HK-2 (cell line): Measurements from ENCODE around the gene CDH23.

Source experiments
- DNase-seq: peaks from one replicate; pipeline ENCODE4 v3.0.0-alpha.2; 2018; ENCODE audit not compliant: unreplicated experiment

The CDH23 gene

GRCh38 chr10:71708897-71709882 lies 312.5 kb downstream of the CDH23 start:
- no peak for DNase-seq

GRCh38 chr10:71710519-71710918 lies 313.8 kb downstream of the CDH23 start:
- no peak for DNase-seq

DNA sequence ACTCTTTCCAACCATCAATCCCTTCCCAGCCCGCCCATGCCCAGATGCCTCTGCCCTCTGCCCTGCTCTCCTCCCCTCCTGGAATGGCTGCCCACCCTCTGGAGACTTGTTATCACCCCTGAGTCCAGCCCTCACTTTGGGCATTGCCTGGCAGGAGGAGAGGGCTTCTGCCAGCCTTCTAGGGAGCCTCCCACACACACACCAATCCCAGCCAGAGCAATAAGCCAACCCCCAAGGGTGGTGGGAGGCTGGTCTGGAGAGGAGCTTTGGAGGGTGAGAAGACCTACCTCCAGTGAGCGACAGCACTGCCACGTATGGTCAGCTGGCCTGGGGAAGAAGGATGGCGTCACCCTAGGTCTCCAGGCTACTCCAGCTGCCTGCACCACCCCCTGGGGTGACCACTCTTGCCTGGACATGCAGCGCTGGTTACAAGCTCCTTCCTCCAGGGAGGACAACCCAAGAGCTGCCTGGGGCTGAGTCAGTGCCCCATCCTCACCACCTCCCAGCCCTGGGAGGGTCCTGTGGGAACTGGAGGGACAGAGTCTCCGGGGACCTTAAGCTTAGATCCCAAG lies 314.4 kb downstream of the CDH23 start:
- DNase-seq: no peak

DNA sequence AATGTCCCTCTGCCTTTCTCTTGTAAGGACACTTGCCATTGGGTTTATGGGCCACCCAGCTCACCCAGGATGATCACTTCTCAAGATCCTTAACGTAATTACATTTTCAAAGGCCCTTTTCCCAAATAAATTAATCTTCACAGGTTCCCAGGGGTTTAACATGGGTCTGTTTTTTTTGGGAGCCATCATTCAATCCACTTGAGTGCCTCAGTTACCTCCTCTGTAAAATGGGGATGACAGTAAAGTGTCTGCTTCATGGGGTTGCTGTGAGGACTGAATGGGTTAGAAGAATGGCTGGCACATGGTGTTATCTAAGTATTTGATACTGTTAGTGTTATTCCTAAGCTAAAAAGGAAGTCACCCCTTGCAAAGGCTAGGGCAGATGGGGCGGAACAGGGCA lies 315.4 kb downstream of the CDH23 start:
- DNase-seq: no peak

DNA sequence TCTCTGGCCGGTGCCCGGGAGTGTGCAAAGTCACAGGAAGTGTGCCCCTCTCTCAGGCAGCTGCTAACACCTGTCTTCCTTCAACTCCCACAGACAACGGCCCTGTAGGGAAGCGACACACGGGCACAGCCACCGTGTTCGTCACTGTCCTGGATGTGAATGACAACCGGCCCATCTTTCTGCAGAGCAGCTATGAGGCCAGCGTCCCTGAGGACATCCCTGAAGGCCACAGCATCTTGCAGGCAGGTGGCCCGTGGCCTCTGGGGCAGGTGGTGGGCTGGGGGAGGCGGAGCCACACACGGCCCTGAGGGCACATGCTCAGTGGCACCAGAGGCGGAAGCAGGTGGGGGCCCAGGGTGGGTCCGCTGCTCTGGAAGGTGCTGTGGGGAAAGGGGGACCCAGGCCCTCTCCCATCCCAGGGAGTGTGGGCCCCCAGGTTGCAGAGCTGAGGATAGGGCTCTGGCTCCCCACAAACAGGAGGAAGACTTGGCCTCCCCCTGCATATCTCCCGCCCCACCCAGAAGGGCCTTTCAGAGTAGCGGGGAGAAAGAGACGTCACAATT lies 315.9 kb downstream of the CDH23 start:
- no peak for DNase-seq

DNA sequence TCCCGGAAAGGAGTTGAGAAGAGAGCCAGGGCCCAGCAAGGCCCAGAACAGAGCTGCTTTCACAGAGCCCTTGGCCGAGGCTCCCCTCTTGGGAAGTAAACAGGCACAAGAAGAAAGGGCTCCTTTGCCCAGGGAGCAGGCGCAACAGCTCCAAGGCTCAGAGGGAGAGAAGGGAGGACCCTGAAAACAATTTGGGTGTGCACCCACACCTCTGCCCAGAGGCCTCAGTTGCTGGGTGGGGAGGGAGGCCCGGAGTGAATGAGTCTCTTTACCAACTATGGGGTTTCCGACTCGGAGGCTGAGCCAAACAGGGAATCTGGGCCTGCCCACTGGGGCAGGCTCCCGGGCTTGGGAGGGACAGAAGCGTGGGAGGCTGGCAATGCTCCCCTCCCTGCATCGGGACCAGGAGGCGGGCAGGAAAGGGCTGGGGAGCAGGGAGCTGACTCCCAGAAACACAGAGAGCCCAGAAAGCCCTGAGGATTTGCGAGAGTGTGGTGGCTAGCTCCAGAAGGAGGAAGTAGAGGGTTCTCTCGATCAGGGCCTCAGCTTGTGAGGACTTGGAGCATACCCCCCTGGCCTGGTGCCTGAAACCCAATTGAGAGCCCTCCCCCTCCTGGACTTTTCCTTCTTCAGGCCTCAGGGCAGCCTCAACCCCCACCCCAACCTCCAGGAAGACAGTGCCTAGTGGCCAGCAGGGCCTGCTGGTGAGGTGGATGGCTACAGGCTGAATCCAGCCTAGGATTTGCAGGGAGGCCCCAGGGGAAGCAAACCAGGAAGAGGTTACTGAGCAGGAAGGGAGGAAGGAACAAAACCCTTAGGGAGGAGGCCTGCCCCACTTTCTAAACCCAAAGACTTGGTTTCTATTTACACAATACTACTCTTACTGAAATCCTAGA lies 316.7 kb downstream of the CDH23 start:
- peak; percentile 12 for DNase-seq

- no peak for DNase-seq
Measured at GRCh38 chr10:71714031-71714410, 317.3 kb downstream of the CDH23 start.

- no peak for DNase-seq
Measured at GRCh38 chr10:71714592-71714991, 317.9 kb downstream of the CDH23 start.

DNA sequence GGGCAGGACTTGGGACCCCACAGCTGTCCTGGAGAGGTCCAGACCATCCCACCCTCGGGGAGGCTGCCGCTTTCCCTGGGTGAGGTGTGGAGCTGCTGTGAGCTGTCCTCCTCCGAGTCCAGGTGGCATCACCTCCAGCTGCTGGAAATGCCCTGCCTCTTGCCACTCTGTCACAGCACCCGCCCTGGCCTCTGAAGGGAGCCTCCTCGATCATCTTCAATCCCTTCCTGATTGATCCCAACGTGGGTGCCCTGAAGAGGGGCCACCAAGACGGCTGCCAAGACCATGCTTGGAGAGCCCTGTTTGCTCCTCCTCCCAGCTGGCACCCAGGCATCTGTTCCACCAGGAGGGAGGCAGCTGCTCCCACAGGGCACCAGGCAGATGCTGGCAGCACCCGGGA lies 318.3 kb downstream of the CDH23 start:
- no peak for DNase-seq

GRCh38 chr10:71715860-71716259 lies 319.1 kb downstream of the CDH23 start:
- no peak for DNase-seq

GRCh38 chr10:71716426-71716825 lies 319.7 kb downstream of the CDH23 start:
- no peak for DNase-seq

DNA sequence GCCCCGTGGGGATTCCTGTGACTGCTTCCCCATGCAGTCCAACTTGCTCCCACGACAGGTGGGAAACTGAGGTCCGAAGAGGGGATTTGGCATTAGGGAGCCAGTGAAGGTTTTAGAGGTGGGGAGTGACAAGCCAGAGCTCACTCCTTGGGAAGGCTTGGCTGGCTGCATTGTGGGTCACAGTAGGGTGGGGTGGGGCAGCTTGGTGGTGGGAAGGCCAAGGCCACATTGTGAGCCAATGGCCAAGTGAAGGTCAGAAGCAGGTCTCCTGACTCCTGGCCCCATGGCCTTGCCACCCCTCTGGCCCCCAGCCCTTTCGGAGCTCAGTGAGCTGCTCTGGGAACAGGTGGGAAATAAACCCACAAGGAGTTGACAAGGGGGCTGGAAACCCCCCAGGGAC lies 320.3 kb downstream of the CDH23 start:
- no peak for DNase-seq

GRCh38 chr10:71717551-71717951 lies 320.8 kb downstream of the CDH23 start:
- no peak for DNase-seq

- no peak for DNase-seq
Measured at GRCh38 chr10:71718165-71718698, 321.5 kb downstream of the CDH23 start.

DNA sequence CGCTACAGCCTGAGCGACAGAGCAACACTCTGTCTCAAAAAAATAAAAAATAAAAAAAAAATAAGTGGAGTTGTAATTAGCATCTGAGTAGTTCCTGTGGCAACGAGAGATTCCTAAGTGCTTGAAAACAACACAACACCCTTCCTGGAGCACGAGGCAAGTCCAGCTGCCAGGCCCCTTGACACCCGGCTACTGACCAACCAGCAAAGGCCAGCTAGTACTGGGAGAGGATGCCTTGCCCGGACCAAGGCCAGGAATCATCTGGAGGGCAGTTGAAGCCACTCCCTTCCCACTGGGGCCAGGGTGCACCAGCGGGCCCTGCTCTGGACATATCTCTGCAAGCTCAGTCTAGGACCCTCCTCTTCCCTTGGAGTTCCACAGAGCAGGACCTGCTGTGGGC lies 322.3 kb downstream of the CDH23 start:
- DNase-seq: no peak

- no peak for DNase-seq
Measured at GRCh38 chr10:71719464-71720201, 322.9 kb downstream of the CDH23 start, which contains the start of gene C10orf105. C10orf105 (minus strand) TSS chr10:71719778; CDS start chr10:71716337, 3,441 bp downstream.

GRCh38 chr10:71720288-71720687 lies 323.6 kb downstream of the CDH23 start:
- DNase-seq: no peak

- no peak for DNase-seq
Measured at GRCh38 chr10:71721313-71721712, 324.6 kb downstream of the CDH23 start.

DNA sequence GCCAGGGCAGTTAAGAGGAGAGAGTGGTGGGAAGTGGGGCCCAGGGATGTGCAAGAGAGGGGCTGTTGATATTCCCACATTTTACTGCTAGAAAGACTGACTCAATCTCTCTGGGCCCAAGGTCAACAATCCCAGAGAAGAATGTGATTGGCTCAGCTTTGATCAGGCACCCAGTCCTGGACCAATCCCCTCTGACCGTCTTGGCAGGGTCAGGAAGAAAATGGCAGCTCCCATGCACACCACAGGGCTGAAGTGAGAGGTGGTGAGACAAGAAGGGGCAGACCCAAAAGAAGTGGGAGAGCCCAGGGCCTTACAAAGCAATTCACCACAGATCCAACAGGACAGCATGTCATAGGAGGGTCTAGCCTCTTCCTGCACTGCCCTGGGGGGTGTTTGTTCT lies 326.1 kb downstream of the CDH23 start:
- DNase-seq: no peak

- no peak for DNase-seq
Measured at GRCh38 chr10:71723311-71723710, 326.6 kb downstream of the CDH23 start.

GRCh38 chr10:71724539-71724938 lies 327.8 kb downstream of the CDH23 start:
- DNase-seq: no peak
